ENCODE data around the gene CDY2B. TPM values are rescaled to one million over a fixed set of nuclear protein-coding genes. Genes with fewer than 3 reads are reported as not detected.
"Not testable (repeated sequence)": the region's sequence is repeated elsewhere in the genome, so short reads cannot be mapped to it uniquely, and the experiment has no call there.

Gene CDY2B
- total RNA-seq, result not detected

- intact Hi-C loops (cut with DNase I); H3K4me1 ChIP-seq; H3K9me3 ChIP-seq; DNase-seq; H3K36me3 ChIP-seq; H3K27me3 ChIP-seq; H3K27ac ChIP-seq; H3K4me3 ChIP-seq (replicated peaks in 1 of 3): not testable (repeated sequence)
- WGBS, 2 donors, result 50 to 55% methylated on average over 1 of the region's 2 CpGs
Observed at GRCh38 chrY:17880120-17880519, at the start of gene CDY2B. Gene CDY2B (minus strand): TSS chrY:17880220. CDS start chrY:17879892, 328 bp downstream.

GRCh38 chrY:17908009-17908408, 28.0 kb upstream of the CDY2B start:
- H3K4me1 ChIP-seq; H3K27ac ChIP-seq; intact Hi-C loops (cut with DNase I); H3K9me3 ChIP-seq; DNase-seq; H3K4me3 ChIP-seq (replicated peaks in 1 of 3); H3K27me3 ChIP-seq; H3K36me3 ChIP-seq: not testable (repeated sequence)
- WGBS, 2 donors, result no CpG with 5 or more reads among the region's 3 CpGs

- DNase-seq; H3K27ac ChIP-seq; H3K4me3 ChIP-seq (replicated peaks in 1 of 3); H3K9me3 ChIP-seq; intact Hi-C loops (cut with DNase I); H3K4me1 ChIP-seq; H3K27me3 ChIP-seq; H3K36me3 ChIP-seq: not testable (repeated sequence)
- WGBS, 2 donors, result no CpG with 5 or more reads among the region's 2 CpGs
Observed at GRCh38 chrY:17907351-17907750, 27.3 kb upstream of the CDY2B start.

GRCh38 chrY:17881697-17882096, 1.7 kb upstream of the CDY2B start:
- H3K27me3 ChIP-seq; H3K4me3 ChIP-seq (replicated peaks in 1 of 3); H3K9me3 ChIP-seq; H3K36me3 ChIP-seq; H3K27ac ChIP-seq; H3K4me1 ChIP-seq; intact Hi-C loops (cut with DNase I); DNase-seq: not testable (repeated sequence)
- WGBS, 2 donors, result no CpG with 5 or more reads among the region's 2 CpGs

- intact Hi-C loops (cut with DNase I); H3K36me3 ChIP-seq; H3K4me3 ChIP-seq (replicated peaks in 1 of 3); DNase-seq; H3K4me1 ChIP-seq; H3K9me3 ChIP-seq; H3K27me3 ChIP-seq; H3K27ac ChIP-seq: not testable (repeated sequence)
- no CpG with 5 or more reads among the region's 1 CpG for WGBS, 2 donors
Observed at GRCh38 chrY:17876767-17877166, 3.3 kb downstream of the CDY2B start.

- WGBS, 2 donors, result no CpG with 5 or more reads among the region's 3 CpGs
- H3K36me3 ChIP-seq; H3K27ac ChIP-seq; intact Hi-C loops (cut with DNase I); H3K4me3 ChIP-seq (replicated peaks in 1 of 3); DNase-seq; H3K9me3 ChIP-seq; H3K4me1 ChIP-seq; H3K27me3 ChIP-seq: not testable (repeated sequence)
Observed at GRCh38 chrY:17875401-17875800, 4.6 kb downstream of the CDY2B start.

GRCh38 chrY:17871194-17871903, 8.7 kb downstream of the CDY2B start:
- H3K36me3 ChIP-seq; H3K4me3 ChIP-seq (replicated peaks in 1 of 3); H3K9me3 ChIP-seq; H3K4me1 ChIP-seq; H3K27me3 ChIP-seq; DNase-seq; H3K27ac ChIP-seq; intact Hi-C loops (cut with DNase I): not testable (repeated sequence)
- no CpG with 5 or more reads among the region's 3 CpGs for WGBS, 2 donors

- H3K27ac ChIP-seq; H3K27me3 ChIP-seq; H3K4me3 ChIP-seq (replicated peaks in 1 of 3); H3K36me3 ChIP-seq; DNase-seq; intact Hi-C loops (cut with DNase I); H3K9me3 ChIP-seq; H3K4me1 ChIP-seq: not testable (repeated sequence)
- WGBS, 2 donors, result no CpG with 5 or more reads among the region's 3 CpGs
Observed at GRCh38 chrY:17870737-17871136, 9.3 kb downstream of the CDY2B start.

- H3K36me3 ChIP-seq; H3K4me1 ChIP-seq; H3K27me3 ChIP-seq; H3K9me3 ChIP-seq; H3K4me3 ChIP-seq (replicated peaks in 1 of 3); intact Hi-C loops (cut with DNase I); H3K27ac ChIP-seq; DNase-seq: not testable (repeated sequence)
- no CpG with 5 or more reads among the region's 4 CpGs for WGBS, 2 donors
Observed at GRCh38 chrY:17867850-17868249, 12.2 kb downstream of the CDY2B start.

GRCh38 chrY:17860634-17861033, 19.4 kb downstream of the CDY2B start:
- H3K36me3 ChIP-seq; DNase-seq; H3K4me3 ChIP-seq (replicated peaks in 1 of 3); H3K27ac ChIP-seq; intact Hi-C loops (cut with DNase I); H3K9me3 ChIP-seq; H3K4me1 ChIP-seq; H3K27me3 ChIP-seq: not testable (repeated sequence)
- no CpG with 5 or more reads among the region's 3 CpGs for WGBS, 2 donors

GRCh38 chrY:17856963-17857848, 22.8 kb downstream of the CDY2B start:
- no CpG with 5 or more reads among the region's 10 CpGs for WGBS, 2 donors
- intact Hi-C loops (cut with DNase I); H3K27me3 ChIP-seq; DNase-seq; H3K36me3 ChIP-seq; H3K9me3 ChIP-seq; H3K27ac ChIP-seq; H3K4me3 ChIP-seq (replicated peaks in 1 of 3); H3K4me1 ChIP-seq: not testable (repeated sequence)

- H3K36me3 ChIP-seq; H3K9me3 ChIP-seq; H3K4me1 ChIP-seq; DNase-seq; H3K27me3 ChIP-seq; H3K27ac ChIP-seq; intact Hi-C loops (cut with DNase I); H3K4me3 ChIP-seq (replicated peaks in 1 of 3): not testable (repeated sequence)
- no CpG with 5 or more reads among the region's 3 CpGs for WGBS, 2 donors
Observed at GRCh38 chrY:17856508-17856907, 23.5 kb downstream of the CDY2B start.

GRCh38 chrY:17849131-17849530, 30.9 kb downstream of the CDY2B start:
- no CpG with 5 or more reads among the region's 4 CpGs for WGBS, 2 donors
- H3K4me1 ChIP-seq; H3K36me3 ChIP-seq; intact Hi-C loops (cut with DNase I); DNase-seq; H3K9me3 ChIP-seq; H3K27ac ChIP-seq; H3K27me3 ChIP-seq; H3K4me3 ChIP-seq (replicated peaks in 1 of 3): not testable (repeated sequence)

Measured in thyroid gland (tissue), 4 donors.